ENCODE data around the gene CCDC85C.

The CCDC85C gene

GRCh38 chr14:99542566-99542965 is 61.4 kb downstream of the CCDC85C start:
- no peak for DNase-seq (ENCODE audit: low spot score)
- in situ Hi-C loops (cut with MboI; ENCODE audit: low pct_unique_long_range_greater_than_20kb, low sequenced_read_pairs, unreplicated experiment) = loop anchor here (25.0 kb wide), 1 partner anchor 345 kb away; no protein-coding TSS in a partner anchor
- TF ChIP-seq, protein P1, sequence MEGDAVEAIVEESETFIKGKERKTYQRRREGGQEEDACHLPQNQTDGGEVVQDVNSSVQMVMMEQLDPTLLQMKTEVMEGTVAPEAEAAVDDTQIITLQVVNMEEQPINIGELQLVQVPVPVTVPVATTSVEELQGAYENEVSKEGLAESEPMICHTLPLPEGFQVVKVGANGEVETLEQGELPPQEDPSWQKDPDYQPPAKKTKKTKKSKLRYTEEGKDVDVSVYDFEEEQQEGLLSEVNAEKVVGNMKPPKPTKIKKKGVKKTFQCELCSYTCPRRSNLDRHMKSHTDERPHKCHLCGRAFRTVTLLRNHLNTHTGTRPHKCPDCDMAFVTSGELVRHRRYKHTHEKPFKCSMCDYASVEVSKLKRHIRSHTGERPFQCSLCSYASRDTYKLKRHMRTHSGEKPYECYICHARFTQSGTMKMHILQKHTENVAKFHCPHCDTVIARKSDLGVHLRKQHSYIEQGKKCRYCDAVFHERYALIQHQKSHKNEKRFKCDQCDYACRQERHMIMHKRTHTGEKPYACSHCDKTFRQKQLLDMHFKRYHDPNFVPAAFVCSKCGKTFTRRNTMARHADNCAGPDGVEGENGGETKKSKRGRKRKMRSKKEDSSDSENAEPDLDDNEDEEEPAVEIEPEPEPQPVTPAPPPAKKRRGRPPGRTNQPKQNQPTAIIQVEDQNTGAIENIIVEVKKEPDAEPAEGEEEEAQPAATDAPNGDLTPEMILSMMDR (IDR thresholded peaks at IDR 0.05; ENCODE audit: extremely low read depth, insufficient read depth, missing control alignments) = no peak

GRCh38 chr14:99541677-99542470 is 62.1 kb downstream of the CCDC85C start:
- in situ Hi-C loops (cut with MboI; ENCODE audit: low pct_unique_long_range_greater_than_20kb, low sequenced_read_pairs, unreplicated experiment) = loop anchor here (25.0 kb wide), 1 partner anchor 345 kb away; no protein-coding TSS in a partner anchor
- no peak for DNase-seq (ENCODE audit: low spot score)
- TF ChIP-seq, protein P1 (IDR thresholded peaks at IDR 0.05; ENCODE audit: extremely low read depth, insufficient read depth, missing control alignments) = no peak

DNA sequence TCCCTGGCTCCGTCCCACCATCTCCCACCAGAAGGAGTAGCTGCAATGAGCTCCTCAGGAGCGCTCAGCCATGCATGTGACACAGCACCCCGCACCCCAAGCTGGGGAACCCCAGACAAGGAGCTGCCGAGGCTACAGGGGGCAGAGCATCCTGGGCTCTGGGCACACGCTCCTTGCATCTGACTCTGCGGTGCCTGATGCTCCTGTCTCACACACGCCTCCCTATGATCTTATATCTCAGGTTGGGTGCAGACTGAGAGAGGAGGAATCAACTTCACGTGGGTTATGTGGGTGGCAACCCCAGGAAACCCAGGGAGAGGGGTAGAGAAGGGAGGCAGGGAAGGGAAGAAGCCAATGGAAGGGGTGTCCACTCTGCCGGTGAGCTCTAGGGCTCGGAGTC is 62.8 kb downstream of the CCDC85C start:
- no peak for DNase-seq (ENCODE audit: low spot score)
- TF ChIP-seq, protein P1 (IDR thresholded peaks at IDR 0.05; ENCODE audit: extremely low read depth, insufficient read depth, missing control alignments) = no peak
- in situ Hi-C loops (cut with MboI; ENCODE audit: low pct_unique_long_range_greater_than_20kb, low sequenced_read_pairs, unreplicated experiment) = loop anchor here (25.0 kb wide), 1 partner anchor 346 kb away; no protein-coding TSS in a partner anchor

DNA sequence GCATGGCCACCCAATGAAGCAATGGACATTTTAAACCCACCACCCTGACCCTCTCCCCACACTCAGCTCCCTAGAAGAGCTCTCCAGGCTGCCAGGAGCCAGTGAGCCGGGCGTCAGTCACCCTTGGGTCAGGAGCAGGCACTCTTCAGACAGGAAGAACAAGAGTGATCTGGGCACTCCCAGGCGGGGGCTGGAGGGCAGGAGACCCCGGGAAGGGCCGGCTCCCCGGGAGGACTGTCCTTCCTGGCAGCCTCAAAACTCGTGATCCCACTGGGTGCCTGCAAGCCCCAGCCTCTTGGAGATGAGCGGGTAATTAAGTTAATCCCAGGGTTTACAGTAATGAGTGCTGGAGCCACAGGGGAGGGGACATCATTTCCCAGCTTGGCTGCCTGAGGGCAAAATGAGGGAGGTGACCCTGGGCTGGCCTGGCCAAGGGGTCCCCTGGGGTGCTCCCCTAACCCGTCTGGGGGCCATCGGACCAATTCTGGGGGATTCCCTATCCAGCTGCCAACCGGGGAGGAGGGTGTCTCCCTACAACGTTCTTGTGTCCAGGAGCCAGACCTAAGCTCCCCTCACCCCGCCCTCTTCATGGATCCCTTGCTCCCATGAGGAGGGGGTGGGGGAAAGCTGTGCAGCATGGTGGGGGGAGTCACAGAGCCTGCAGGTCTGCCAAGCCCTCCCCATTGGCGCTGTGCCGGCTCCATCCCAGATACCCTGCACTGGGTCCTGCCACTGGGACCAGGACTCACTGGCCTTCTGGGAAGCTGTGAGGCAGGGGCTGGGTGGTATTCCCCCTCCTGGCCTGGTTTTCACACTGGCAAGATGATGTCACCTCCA is 63.6 kb downstream of the CCDC85C start:
- no peak for DNase-seq (ENCODE audit: low spot score)
- TF ChIP-seq, protein P1 (IDR thresholded peaks at IDR 0.05; ENCODE audit: extremely low read depth, insufficient read depth, missing control alignments) = no peak
- in situ Hi-C loops (cut with MboI; ENCODE audit: low pct_unique_long_range_greater_than_20kb, low sequenced_read_pairs, unreplicated experiment) = loop anchor here (25.0 kb wide), 1 partner anchor 347 kb away; no protein-coding TSS in a partner anchor

GRCh38 chr14:99539491-99539890 is 64.5 kb downstream of the CCDC85C start:
- TF ChIP-seq, protein P1 (IDR thresholded peaks at IDR 0.05; ENCODE audit: extremely low read depth, insufficient read depth, missing control alignments) = no peak
- in situ Hi-C loops (cut with MboI; ENCODE audit: low pct_unique_long_range_greater_than_20kb, low sequenced_read_pairs, unreplicated experiment) = loop anchor here (10.0 to 25.0 kb wide), 2 partner anchors 95 to 348 kb away; no protein-coding TSS in a partner anchor
- DNase-seq (ENCODE audit: low spot score) = no peak

GRCh38 chr14:99538733-99539132 is 65.3 kb downstream of the CCDC85C start:
- in situ Hi-C loops (cut with MboI; ENCODE audit: low pct_unique_long_range_greater_than_20kb, low sequenced_read_pairs, unreplicated experiment) = loop anchor here (10.0 to 25.0 kb wide), 2 partner anchors 96 to 349 kb away; no protein-coding TSS in a partner anchor
- no peak for DNase-seq (ENCODE audit: low spot score)
- TF ChIP-seq, protein P1 (IDR thresholded peaks at IDR 0.05; ENCODE audit: extremely low read depth, insufficient read depth, missing control alignments) = no peak
